8988T (cell line): Measurements from ENCODE around the gene PRIMPOL.
"Not testable (repeated sequence)": the region's sequence is repeated elsewhere in the genome, so short reads cannot be mapped to it uniquely, and the experiment has no call there.

Experiments
- DNase-seq: peaks from one replicate; pipeline ENCODE4 v3.0.0; 2011

The PRIMPOL gene

GRCh38 chr4:184641451-184641850, 8.1 kb upstream of the PRIMPOL start:
- no peak for DNase-seq

DNA sequence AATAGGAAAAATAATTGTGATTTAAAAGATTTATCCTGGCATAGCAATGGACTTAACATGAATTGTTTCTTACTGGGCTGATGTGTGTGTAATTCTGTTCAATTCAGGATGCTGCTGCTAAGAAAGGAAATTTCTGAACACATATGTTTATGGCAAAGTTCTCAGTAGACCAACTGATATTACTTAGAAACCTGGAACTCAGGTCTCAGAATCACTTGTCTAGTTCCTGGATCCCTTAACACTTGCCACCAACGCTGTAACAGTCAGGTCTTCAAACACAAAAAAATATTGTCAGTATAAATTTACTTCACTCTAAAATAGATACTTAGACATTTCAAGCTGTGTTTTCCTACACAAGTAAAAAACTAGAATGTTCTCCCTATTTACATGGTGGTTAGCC, 5.8 kb upstream of the PRIMPOL start:
- DNase-seq, result no peak

GRCh38 chr4:184644553-184645307, 4.8 kb upstream of the PRIMPOL start:
- DNase-seq, result no peak

DNA sequence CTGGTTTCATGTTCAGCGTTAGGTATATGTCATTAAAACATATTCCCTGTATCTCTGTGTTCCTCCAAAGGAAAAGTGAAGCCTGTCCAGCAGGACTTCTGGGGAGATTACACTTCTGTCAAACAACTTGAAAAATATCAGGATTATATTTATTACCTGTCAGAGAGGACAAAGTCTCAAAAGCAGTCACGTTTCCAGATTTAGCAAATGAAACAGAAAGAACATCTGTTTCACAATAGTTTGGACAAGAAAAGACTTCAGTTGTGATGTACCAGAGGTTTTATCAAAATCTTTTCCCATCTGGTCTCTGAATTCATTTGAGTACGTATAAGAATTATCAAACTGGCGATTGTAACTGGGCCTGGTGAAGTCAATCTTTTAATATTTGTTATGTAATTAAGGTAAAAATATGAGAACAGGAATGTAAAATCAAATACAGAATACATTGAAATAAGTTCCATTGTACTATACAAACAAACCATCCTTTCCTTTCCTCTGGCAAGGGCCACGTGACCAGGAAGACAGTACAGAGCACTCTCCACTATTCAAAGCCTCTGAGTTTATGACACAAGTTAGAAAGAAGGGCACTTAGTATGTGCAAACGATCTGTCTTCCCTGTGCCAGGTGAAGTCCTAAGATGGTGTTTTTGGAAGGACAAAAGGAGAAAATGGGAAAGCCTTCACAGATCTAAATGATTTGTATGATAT, 3.5 kb upstream of the PRIMPOL start:
- no peak for DNase-seq

- DNase-seq, result no peak
Measured at GRCh38 chr4:184647266-184648053, 2.1 kb upstream of the PRIMPOL start.

DNA sequence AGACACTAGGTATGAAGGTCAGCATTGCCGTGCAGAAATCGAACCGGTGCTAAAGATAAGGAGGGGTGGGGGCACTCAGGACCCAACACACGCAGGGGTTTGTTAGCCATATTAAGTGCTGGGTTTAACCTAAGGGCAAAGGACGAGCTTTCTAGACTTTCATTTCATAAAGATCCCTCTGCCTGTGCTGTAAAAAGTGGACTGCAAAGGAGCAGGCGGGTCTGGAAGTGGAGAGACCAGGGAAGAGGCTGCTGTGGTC, 1.6 kb upstream of the PRIMPOL start:
- DNase-seq, result no peak

GRCh38 chr4:184648313-184649025, 1.1 kb upstream of the PRIMPOL start:
- DNase-seq, result no peak

- DNase-seq, result no peak
Measured at GRCh38 chr4:184649971-184650855, 675 bp downstream of the PRIMPOL start.

DNA sequence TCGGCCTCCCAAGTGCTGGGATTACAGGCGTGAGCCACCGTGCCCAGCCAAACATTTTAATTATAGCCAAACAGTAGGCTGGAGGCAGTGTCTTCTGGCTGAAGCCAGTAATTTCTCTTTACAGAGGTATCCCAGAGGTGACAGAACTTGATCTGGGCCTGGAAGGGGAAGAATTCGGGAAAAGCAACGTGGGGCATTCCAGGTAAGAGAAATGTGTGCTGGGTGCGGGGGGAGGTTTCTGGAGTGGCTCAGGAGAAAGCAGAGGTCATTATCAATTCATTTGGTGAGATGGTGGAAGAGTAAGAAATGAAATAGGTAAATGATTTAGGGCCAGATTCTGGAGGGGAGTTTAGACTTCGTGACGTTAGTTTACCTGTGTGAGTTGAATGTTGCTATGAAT, 2.4 kb downstream of the PRIMPOL start:
- no peak for DNase-seq

DNA sequence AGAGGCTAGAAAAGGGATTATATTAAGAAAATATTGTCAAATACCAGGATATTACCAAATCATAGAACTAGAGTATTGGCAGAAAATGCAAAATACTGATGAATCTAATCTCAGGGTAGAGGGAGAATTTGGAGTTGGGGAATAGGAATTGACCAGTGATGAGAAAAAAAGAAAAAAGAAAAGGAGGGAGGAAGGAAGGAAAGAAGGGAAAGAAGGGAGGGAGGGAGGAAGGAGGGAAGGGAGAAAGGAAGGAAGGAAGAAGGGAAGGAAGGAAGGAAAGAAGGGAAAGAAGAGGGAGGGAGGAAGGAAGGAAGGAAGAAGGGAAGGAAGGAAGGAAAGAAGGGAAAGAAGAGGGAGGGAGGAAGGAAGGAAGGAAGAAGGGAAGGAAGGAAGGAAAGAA, 3.1 kb downstream of the PRIMPOL start:
- DNase-seq, result not testable (repeated sequence)

GRCh38 chr4:184653650-184654049, 4.1 kb downstream of the PRIMPOL start:
- DNase-seq, result no peak

DNA sequence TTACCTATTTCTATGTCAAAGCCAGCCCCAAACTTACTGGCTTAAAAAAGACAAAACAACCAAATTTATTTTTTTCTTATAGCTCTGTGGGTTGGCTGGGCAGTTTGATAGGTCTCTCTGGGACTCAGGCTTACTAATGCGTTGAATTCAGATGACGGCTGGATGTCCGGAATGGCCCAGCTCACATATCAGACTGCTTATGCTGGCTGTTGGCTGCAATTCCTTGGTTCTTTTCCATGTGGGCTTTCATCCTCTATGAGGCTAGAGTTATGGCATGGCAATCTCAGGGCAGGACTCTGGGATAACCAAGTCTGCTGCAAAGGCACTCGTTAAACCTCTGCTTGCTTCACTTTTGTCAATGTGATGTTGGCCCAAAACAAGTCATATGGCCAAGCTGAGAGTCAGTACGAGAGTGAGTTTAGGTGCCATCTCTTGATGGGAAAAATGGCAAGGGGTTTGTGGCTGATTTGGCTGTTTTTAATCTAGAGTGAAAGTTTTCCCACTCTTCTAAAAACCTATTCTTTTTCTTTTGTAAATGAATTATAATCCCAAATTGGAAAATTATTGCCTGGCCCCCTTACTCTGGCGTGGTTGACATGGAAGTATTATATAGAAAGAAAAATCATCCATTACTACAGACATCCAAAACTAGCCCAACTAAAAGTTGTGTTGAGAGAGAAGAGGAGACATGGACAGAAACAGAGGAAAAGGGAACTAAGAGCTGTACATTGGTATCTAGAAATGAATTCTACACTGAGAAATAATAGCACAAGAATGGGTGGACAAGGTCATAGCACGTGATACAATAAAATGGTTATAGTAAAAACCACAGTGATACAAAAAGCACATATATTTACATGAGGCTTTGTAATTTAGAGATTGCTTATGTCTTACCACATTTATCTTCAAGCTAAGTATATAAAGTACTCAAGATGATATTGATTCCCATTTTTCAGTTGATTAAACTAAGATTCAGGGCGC, 6.6 kb downstream of the PRIMPOL start:
- DNase-seq, result no peak

DNA sequence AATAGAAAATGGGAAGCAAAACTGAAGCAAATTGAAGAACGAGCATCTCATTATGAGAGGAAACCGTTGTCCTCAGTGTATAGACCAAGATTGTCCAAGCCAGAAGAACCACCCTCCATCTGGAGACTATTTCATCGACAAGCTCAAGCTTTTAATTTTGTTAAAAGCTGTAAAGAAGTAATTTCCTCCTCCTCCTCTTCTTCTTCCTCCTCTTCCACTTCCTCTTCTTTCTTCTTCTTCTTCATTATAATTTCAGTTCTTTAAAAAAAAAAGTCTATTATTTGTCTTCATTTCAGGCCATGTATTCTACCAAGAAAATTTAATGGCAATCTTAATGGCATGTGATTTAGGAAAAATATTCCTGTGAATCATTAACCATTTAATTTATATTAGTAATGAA, 7.6 kb downstream of the PRIMPOL start:
- no peak for DNase-seq

GRCh38 chr4:184657820-184658219, 8.3 kb downstream of the PRIMPOL start:
- DNase-seq, result not testable (repeated sequence)

DNA sequence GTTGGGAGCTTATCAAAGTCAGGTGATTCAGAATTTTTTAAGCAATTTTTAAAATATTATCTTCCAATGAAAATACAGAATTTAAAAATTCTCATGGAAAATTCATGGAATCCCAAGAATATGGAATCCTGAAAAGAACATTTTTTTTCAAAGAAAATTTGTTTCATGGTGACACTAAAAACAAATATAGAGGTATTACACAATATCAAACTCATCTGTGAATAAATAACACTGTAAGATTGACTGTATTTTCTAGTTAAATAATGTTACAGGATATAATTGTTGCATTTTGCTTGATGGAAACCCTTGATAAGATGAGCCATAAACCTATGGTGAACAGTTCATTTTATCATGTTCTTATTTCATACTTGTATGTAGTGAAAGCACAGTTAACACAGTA, 11.4 kb downstream of the PRIMPOL start:
- DNase-seq, result no peak

DNA sequence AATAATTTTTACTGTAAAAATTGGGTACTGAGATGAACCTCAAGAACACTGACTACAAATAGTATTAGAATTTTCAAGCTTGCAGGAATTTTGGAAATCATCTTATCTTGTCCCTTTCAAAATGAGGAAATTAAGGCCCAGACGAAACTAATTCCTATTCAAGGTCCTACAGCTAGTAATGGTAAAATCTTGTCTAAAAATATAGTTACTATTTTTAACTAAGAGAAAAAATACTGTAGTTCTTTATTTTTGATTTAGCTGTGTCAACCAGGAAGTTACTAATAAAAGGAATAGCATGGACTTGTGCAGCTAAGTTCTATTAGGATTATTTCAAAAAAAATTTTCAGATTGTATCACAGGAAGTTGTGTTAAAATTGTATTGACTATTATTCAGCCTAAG, 12.7 kb downstream of the PRIMPOL start:
- DNase-seq, result no peak

GRCh38 chr4:184664445-184665210, 15.1 kb downstream of the PRIMPOL start:
- no peak for DNase-seq

DNA sequence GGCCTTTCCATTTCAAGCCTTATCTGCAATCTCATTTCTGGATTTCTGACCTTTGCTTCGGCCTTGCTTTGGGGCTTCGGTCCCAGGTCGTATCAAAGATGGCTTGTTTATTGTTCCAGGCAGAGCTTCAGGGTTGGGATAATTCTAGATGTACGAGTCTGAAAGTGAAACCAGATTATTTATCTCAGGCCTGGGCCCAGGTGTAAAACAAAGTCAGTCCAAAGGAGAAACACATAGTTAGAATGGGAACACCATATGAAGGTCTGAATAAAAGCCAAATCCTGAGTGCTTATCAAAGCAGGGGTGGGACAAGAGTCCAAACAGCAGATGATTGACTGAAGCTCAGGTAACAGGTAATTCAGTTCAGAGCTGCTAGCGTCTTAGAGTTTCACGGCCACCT, 17.1 kb downstream of the PRIMPOL start:
- no peak for DNase-seq

- DNase-seq, result no peak
Measured at GRCh38 chr4:184668096-184668495, 18.6 kb downstream of the PRIMPOL start.

DNA sequence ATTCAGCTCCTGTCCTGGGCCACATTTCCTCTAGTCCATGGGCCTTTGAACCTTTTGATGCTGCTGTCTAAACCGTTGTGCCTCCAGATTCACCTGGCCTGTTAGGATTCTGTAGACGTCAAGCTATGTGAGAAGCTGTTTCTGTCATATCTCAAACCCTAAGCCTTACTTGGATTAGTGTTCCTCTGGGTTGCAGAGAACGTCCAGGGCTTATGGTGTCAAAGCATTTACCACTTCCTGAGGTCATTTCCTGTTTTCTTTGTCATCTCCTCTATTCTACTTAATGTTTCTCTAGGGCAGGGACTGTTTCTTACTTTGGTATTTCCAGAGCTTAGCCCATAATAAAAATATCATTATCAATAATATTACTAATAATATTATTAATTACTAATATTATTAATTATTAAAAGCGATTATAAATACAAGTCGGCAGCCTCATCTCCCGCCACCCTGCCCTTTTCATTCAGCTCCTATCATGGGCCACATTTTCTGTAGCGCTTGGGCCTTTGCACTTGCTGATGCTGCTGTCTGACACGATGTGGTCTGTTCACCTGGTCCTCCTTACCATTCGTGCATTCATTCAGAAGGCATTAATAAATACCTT, 19.1 kb downstream of the PRIMPOL start:
- DNase-seq, result no peak
